ENCODE data around the gene TOP1. TPM values are rescaled to one million over a fixed set of nuclear protein-coding genes. Genes with fewer than 3 reads are reported as not detected.

The TOP1 gene
- total and polyA plus RNA-seq, 9 of the 15 experiments (the other 6 are each of a cell fraction or from before 2014, with no cell fraction given), result 26.4 to 127 (median 39.6) TPM

GRCh38 chr20:41119614-41120561, 91.3 kb downstream of the TOP1 start (continued):
- TF ChIP-seq TRIM25 (IDR thresholded peaks at IDR 0.05; ENCODE audit: borderline replicate concordance) (no peak), STAT5A (IDR thresholded peaks at IDR 0.05; ENCODE audit: borderline replicate concordance, low read length) (no peak)

- Histone ChIP-seq H3K27ac (ENCODE audit: extremely low read depth, low read depth, low read length) (no peak overlapping the region), H3K9me1 (ENCODE audit: control insufficient read depth, insufficient read depth, low read length) (no peaks in the 10 kb centered on the region), H3K4me2 (ENCODE audit: insufficient read depth, low read length) (no peak overlapping the region), H3K36me3 (ENCODE audit: control insufficient read depth, insufficient read depth, low read length) (peaks cover 89% of the 10 kb centered on the region), H3K9ac (ENCODE audit: insufficient read depth in 1 of 2, low read depth in 2 of 2, low read length in 2 of 2) (no peak overlapping the region), H3K79me2 (ENCODE audit: control insufficient read depth, insufficient read depth, low read length) (no peaks in the 10 kb centered on the region), H3K27me3 (ENCODE audit: control insufficient read depth in 2 of 2, insufficient read depth in 2 of 2, low read length in 2 of 2) (no peaks in the 10 kb centered on the region), H2AFZ (ENCODE audit: low read depth, low read length) (no peak overlapping the region), H3K4me3 (no peak overlapping the region), H4K20me1 (replicated peaks; ENCODE audit: control insufficient read depth, insufficient read depth, low read length) (peaks cover 5% of the 10 kb centered on the region; the same call in 1 of the 2 replicates), H3K4me1 (replicated peaks in 1 of 2; ENCODE audit: control insufficient read depth in 2 of 2, insufficient read depth in 2 of 2, low read length in 2 of 2) (peaks cover 2 to 12% of the 10 kb centered on the region in 2 experiments; a peak in 4 of 5 replicates), H3K9me3 (replicated peaks; ENCODE audit: control insufficient read depth, insufficient read depth, low read depth, low read length) (no peaks in the 10 kb centered on the region)
- no TSS peak for BruUV-seq (replicated peaks)
- FAIRE-seq (no peak), DNase-seq (ENCODE audit: extremely low read depth in 1 of 4, low spot score in 3 of 4) (no peak), ATAC-seq (no peak)
- CTCF ChIA-PET (ENCODE audit: low intra/inter-chr PET ratio), result interaction anchor here (0.6 kb wide), 1 partner anchor 154 kb away, joined by 3 read pairs; no protein-coding TSS in a partner anchor
- 91% methylated on average over 3 of the region's 3 CpGs for WGBS (ENCODE audit: insufficient coverage, low coverage, missing lambda C conversion rate)
- in situ Hi-C loops (cut with MboI) (no loop called here), intact Hi-C loops (cut with micrococcal nuclease) (no loop called here)
- POLR2A ChIA-PET, result interaction anchor here (1.2 to 1.7 kb wide), 2 partner anchors 10 to 13 kb away, joined by 3 to 7 read pairs; no protein-coding TSS in a partner anchor
- TF ChIP-seq ZNF395 (CRISPR knock-in tag; IDR thresholded peaks at IDR 0.05) (no peak), BDP1 (IDR thresholded peaks at IDR 0.05; ENCODE audit: insufficient read depth, insufficient read length) (no peak), U2AF1 (optimal IDR thresholded peaks at IDR 0.05; ENCODE audit: low read depth, low read length) (no peak), NR0B1 (IDR thresholded peaks at IDR 0.05; ENCODE audit: partially characterized antibody) (no peak), EP400 (IDR thresholded peaks at IDR 0.05) (no peak), HNRNPH1 (optimal IDR thresholded peaks at IDR 0.05; ENCODE audit: low read depth, low read length) (no peak), ZFPM2 (CRISPR knock-in tag; IDR thresholded peaks at IDR 0.05) (no peak), HES1 (IDR thresholded peaks at IDR 0.05; ENCODE audit: low read depth) (no peak), HDAC6 (IDR thresholded peaks at IDR 0.05; ENCODE audit: low read depth, low read length) (no peak), SRSF7 (optimal IDR thresholded peaks at IDR 0.05; ENCODE audit: low read depth, low read length) (no peak)
Measured at GRCh38 chr20:41121399-41121798, 92.8 kb downstream of the TOP1 start.
